Thyroid gland (tissue), 4 donors: Measurements from ENCODE around the gene ZNF407.

Experiments used
- CTCF ChIP-seq, 6 experiments: fragments of 200-600 bp in 3 of 6; fragments of 450-650 bp in 3 of 6; sonication (generic) in 3 of 6; IDR thresholded peaks; one replicate each; pipeline ENCODE4 v1.5.1; 2016 to 2019; ENCODE audit warnings: antibody characterized with exemption in 6 of 6, mild to moderate bottlenecking in 2 of 6, inconsistent platforms in 1 of 6, moderate library complexity in 1 of 6
- POLR2A ChIP-seq, 2 donors: fragments of 450-650 bp; IDR thresholded peaks; one replicate each; pipeline ENCODE4 v1.6.1; 2017; ENCODE audit warnings: antibody characterized with exemption in 2 of 2, mild to moderate bottlenecking in 2 of 2, moderate library complexity in 1 of 2

- TF ChIP-seq CTCF (IDR thresholded peaks at IDR 0.05) (no peak), POLR2A (IDR thresholded peaks at IDR 0.05) (no peak)
Observed at GRCh38 chr18:74942319-74942910, 344.7 kb downstream of the ZNF407 start.
